Pulmonary artery endothelial cell (primary cell): ENCODE data around the gene PHF21A. TPM values are rescaled to one million over a fixed set of nuclear protein-coding genes. Genes with fewer than 3 reads are reported as not detected.
"Not testable (repeated sequence)": the region's sequence is repeated elsewhere in the genome, so short reads cannot be mapped to it uniquely, and the experiment has no call there.

Experiments
- DNase-seq: peaks from one replicate; pipeline ENCODE4 v3.0.0-alpha.2; 2011; ENCODE audit warnings: low read depth, low spot score
- total RNA-seq: library from RNA; depleted of rRNA; stranded (reverse); fragments of >200 nt; gene quantifications from 2 replicates; pipeline ENCODE4 v1.2.3, GENCODE V29; 2014

PHF21A gene
- total RNA-seq, 1 donor from 2014 or later, result 5.4 TPM

DNA sequence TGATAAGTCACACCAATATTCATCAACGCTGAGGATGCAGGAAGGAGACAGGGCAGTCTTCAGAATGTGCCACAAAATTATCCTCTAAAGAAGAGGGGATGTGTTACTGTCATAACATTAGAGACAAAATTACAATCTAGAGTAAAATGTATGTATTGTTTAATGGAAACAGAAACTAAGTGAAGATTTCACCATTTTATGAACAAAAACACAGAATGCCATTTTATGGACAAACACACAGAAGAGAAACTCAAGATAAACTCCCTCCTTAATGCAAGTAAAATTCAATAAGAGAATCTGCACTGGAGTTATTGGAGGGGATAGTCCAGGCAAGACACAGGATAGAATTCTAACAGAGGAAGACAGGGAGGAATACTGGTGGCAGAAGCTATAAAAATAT, 136.0 kb downstream of the PHF21A start:
- no peak for DNase-seq

DNA sequence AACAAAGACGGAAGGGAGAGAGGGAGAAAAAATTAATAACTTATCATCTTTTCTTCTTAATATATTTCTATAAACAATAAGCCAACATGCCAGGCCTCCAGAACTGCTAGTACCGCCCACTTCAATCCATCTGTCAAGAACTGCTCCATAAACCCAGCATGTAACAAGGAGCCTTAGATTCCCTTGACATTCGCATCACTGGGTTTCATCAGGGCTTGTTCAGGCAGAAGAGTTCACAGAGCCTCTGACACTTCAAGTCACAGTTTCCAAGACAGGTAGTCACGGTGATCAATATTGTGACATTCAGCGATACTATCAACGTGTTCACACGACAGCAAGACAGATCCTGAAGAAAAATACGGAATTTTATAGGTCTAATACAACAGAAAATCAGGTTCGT, 137.1 kb downstream of the PHF21A start:
- no peak for DNase-seq

- DNase-seq, result no peak
Measured at GRCh38 chr11:45983471-45983845, 137.8 kb downstream of the PHF21A start.

- DNase-seq, result peak; percentile 19
Measured at GRCh38 chr11:45982656-45983470, 138.4 kb downstream of the PHF21A start.

DNA sequence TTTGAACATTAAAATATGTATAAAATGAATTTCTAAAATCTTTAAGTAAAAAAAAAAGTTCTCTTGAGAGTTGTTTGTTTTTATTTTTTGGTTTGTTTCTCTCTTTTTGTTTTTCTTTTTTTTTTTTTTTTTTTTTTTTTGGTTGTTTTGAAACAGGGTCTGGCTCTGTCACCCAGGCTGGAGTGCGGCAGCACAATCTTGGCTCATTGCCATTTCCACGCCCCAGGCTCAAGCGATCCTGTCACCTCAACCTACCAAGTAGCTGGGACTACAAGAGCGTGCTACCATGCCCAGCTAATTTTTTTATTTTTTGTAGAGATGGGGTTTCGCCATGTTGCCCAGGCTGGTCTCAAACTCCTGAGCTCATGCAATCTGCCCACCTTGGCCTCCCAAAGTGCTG, 139.4 kb downstream of the PHF21A start:
- DNase-seq, result not testable (repeated sequence)

GRCh38 chr11:45974806-45975205, 146.4 kb downstream of the PHF21A start:
- DNase-seq, result no peak

- no peak for DNase-seq
Measured at GRCh38 chr11:45973601-45974000, 147.7 kb downstream of the PHF21A start.

DNA sequence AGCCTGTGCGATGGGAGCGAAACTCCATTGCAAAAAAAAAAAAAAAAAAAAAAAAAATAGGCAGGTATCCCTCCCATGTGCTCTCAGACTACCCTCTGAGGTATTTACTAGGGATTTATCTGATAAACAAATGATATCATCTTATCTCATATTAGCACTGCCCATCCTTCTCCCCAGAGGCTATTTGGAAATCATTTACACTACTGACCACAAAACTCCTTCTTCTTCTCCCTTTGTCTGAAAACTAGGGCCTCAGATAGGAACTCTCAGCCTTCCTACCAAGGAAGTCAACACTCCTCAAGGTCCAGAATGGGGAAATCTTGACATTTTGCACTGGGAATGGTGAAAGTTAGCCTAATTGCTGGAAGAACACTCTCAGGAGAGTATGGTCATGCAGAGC, 152.4 kb downstream of the PHF21A start:
- DNase-seq, result no peak

DNA sequence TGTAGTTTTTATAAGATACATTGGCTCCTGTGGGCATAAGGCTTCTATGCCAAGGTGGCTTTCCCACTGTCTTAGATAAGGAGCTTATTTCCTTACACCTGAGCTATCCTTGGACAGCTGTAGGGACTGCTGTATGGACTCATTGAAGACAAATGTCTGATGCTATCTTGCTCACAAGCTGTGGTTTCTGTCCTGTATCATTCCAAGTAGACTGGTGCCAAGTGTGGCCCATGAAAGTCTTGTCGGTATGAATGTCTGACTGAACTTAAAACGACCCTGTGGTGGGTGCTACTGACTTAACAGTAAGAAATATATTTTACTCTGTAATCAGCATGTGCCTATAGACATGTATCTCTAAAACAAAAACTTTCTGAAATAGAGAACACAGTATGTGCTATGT, 153.7 kb downstream of the PHF21A start:
- DNase-seq, result no peak

DNA sequence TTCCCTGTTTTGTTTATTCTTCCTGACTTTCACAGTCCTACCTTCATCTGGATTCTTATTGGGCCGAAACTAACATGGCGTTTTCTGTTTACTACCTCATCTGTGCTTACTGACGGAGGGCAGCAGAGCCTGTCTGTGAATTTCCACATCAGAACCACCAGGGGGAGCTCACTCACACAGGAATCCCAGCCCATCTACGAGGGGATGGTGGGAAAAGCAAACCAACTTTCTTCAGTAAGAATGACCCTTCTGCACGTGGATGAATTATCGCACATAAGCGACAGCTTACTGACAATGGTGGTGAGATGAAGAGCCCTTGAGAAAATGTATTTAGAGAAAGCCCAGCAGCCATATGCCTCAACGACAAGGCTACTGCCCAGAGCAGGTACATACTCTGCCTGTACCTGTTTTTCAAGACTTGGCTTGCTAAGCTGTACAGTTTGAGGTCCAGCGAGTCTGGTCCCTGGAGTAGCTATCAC, 156.3 kb downstream of the PHF21A start:
- peak; percentile 41 for DNase-seq

GRCh38 chr11:45961751-45962240, 159.5 kb downstream of the PHF21A start:
- DNase-seq, result no peak

DNA sequence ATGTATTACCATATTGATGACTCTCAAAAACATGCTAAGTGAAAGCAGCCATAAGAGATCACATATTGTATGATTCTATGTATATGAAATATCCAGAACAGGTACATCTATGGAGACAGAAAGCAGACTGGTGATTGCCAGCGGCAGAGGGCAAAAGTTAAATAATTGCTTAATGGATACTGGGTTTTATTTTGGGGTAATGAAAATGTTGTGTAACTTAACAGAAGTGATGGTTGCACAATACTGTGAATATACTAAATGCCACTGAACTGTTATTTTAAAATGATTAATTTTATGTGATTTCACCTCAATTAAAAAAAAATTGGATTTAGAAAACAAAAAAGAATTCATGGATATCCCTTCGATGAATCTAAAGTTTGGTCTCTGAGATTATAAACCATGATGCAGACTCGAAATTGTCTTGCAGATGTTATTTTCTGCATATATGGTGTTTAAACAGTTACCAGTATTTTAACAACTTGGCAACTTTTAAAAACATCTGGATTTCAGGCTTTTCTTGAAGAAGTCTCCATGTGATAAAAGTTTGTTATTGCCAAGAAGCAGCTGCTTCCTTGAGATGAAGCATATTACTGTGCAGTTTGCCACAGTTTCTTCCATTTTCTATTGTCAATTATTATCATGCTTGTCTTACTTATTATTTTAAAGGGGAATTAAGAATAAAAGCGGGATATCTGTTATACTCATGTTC, 160.7 kb downstream of the PHF21A start:
- DNase-seq, result no peak

GRCh38 chr11:45959851-45960250, 161.4 kb downstream of the PHF21A start:
- DNase-seq, result no peak

DNA sequence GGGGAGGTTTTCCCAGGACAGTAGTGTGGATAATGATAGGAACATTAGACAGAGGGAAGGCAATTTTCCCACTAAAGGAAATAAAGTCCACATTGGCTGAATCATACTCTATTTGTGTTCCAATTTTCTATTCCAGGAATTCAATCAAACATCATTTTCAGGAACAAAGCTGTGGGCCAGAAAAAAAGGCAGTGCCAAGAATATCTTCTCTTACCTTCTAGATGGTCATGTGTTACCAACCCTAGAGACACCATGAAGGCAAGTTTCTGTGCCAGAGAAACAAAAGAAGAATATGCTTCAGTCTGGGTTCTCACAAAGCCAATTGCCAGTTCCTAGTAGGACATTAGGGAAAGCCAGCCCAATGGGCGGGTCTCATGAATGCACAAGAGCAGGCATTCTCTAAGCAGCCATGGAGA, 171.3 kb downstream of the PHF21A start:
- DNase-seq, result no peak

GRCh38 chr11:45948356-45948755, 172.9 kb downstream of the PHF21A start:
- no peak for DNase-seq

DNA sequence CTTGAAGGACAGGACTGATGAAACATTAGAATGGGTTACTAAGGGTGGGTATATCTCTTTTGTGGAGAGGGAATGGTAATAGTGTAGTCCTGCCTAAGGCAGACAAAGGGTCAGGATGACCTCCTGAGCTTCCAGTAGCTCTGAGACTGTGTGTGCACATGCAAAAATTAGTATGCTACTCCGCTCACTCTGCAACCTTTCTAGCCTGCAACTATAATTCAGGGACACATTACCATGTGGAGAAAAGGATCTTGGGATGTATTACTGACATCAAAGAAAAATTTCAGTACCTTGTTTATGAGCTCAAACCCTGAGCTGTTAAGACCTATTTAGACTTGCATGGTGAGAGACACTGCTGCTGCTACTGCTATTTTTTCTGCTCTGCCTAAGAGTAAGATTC, 173.4 kb downstream of the PHF21A start:
- no peak for DNase-seq

- no peak for DNase-seq
Measured at GRCh38 chr11:45945397-45945999, 175.8 kb downstream of the PHF21A start.

DNA sequence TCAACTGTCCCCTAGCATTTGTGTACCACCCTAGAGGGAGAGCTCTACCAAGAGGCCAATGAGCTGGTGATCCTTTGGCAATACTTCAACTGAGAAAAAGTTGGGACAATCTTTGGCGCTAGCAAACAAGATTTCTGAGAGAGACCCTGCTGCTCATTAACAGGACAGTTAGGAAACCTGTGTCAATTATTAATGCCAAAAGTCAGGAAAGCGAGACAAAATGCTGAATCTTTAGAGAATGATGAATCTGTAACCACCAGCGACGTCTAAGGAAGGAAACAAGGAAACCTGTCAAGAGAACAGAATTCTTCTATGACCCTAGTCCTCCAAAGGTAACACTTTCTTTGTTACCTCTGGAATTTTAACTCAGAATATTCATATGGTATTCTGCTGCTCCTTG, 178.9 kb downstream of the PHF21A start:
- no peak for DNase-seq

GRCh38 chr11:45941285-45941684, 180.0 kb downstream of the PHF21A start:
- DNase-seq, result no peak

DNA sequence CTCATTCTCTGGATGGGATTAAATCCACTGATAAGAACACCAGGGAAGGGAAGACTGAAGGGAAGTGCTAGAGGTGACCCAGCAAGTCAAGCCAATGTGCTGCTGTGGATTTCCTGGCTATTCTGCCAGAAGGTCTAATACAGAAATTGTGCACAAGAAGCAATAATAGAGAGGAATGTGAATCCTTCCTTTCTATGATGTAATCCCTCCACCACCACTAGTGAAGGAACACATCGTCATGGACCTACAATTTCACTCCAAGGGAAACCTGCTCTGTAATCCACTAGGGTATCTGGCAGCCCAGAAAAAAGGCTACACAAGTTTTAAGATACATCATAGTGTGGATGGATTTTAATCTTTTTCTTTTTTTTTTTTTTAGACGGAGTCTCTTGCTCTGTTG, 181.4 kb downstream of the PHF21A start:
- no peak for DNase-seq

DNA sequence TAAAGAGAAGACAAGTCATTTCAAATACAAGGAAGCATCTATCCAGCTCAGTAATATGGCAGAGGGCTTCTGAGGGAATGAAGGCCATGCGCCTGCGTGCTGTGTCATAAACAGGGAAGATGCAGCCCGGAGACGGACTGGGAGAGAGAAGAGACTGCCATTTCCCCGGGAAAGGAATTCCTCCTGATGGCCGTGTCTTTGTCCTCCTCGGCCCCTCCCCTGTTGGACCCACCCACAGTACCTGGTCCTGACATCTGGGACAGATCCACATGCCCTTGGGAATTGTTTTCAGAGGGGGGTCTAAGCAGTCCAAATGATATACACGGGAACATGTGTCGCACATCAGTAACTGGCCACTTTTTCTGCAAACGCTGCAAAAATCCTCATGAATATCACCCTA, 183.3 kb downstream of the PHF21A start:
- no peak for DNase-seq

- DNase-seq, result no peak
Measured at GRCh38 chr11:45936511-45937054, 184.7 kb downstream of the PHF21A start.
